Endothelial cell (in vitro differentiated cells): ENCODE measurements around the gene PPP1R1A. TPM values are rescaled to one million over a fixed set of nuclear protein-coding genes. Genes with fewer than 3 reads are reported as not detected.

Experiments used
- DNase-seq: peaks from one replicate; pipeline ENCODE4 v3.0.0; 2021; ENCODE audit warnings: low spot score
- H3K27ac Mint-ChIP-seq: one replicate; pipeline ENCODE4 v1.8.0; 2021; ENCODE audit warnings: mixed read lengths, inconsistent platforms; ENCODE audit not compliant: unreplicated experiment
- H3K27me3 Mint-ChIP-seq: one replicate; pipeline ENCODE4 v1.8.0; 2021; ENCODE audit warnings: mild to moderate bottlenecking, moderate library complexity, mixed read lengths, inconsistent platforms; ENCODE audit not compliant: unreplicated experiment
- H3K36me3 Mint-ChIP-seq: one replicate; pipeline ENCODE4 v1.8.0; 2021; ENCODE audit warnings: mild to moderate bottlenecking, low read depth, mixed read lengths, inconsistent platforms; ENCODE audit not compliant: unreplicated experiment
- H3K4me1 Mint-ChIP-seq: one replicate; pipeline ENCODE4 v1.8.0; 2021; ENCODE audit warnings: mild to moderate bottlenecking, mixed read lengths, inconsistent platforms; ENCODE audit not compliant: unreplicated experiment
- H3K4me3 Mint-ChIP-seq: one replicate; pipeline ENCODE4 v1.8.0; 2021; ENCODE audit warnings: mild to moderate bottlenecking, mixed read lengths, inconsistent platforms; ENCODE audit not compliant: unreplicated experiment
- H3K9me3 Mint-ChIP-seq: one replicate; pipeline ENCODE4 v1.8.0; 2021; ENCODE audit warnings: mixed read lengths, inconsistent platforms; ENCODE audit not compliant: unreplicated experiment
- total RNA-seq: library from RNA; stranded (reverse); fragmentation: NEBNext Ultra II Directional; extraction: Animal tissue kit (Norgen Biotek cat#: 25700); gene quantifications from one replicate; pipeline ENCODE4 v1.2.1, GENCODE V29; 2021; ENCODE audit not compliant: unreplicated experiment
- TF ChIP-seq, protein P1 (sequence below): fragments of 200-600 bp; sonication (generic); IDR thresholded peaks from one replicate; pipeline ENCODE4 v1.5.0; 2021; ENCODE audit warnings: antibody characterized with exemption; ENCODE audit not compliant: unreplicated experiment

Gene PPP1R1A
- total RNA-seq, 1 donor from 2014 or later, result 1.3 TPM

GRCh38 chr12:54586620-54587019 lies 1.8 kb downstream of the PPP1R1A start:
- Mint-ChIP-seq H3K27ac (no peak overlapping the region), H3K36me3 (no peaks in the 10 kb centered on the region), H3K4me3 (no peak overlapping the region), H3K27me3 (peaks cover 28% of the 10 kb centered on the region), H3K4me1 (peaks cover 17% of the 10 kb centered on the region), H3K9me3 (no peaks in the 10 kb centered on the region)
- no peak for DNase-seq
- TF ChIP-seq, protein P1, sequence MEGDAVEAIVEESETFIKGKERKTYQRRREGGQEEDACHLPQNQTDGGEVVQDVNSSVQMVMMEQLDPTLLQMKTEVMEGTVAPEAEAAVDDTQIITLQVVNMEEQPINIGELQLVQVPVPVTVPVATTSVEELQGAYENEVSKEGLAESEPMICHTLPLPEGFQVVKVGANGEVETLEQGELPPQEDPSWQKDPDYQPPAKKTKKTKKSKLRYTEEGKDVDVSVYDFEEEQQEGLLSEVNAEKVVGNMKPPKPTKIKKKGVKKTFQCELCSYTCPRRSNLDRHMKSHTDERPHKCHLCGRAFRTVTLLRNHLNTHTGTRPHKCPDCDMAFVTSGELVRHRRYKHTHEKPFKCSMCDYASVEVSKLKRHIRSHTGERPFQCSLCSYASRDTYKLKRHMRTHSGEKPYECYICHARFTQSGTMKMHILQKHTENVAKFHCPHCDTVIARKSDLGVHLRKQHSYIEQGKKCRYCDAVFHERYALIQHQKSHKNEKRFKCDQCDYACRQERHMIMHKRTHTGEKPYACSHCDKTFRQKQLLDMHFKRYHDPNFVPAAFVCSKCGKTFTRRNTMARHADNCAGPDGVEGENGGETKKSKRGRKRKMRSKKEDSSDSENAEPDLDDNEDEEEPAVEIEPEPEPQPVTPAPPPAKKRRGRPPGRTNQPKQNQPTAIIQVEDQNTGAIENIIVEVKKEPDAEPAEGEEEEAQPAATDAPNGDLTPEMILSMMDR, result no peak

GRCh38 chr12:54585243-54585642 lies 3.2 kb downstream of the PPP1R1A start:
- H3K27me3 Mint-ChIP-seq, result peaks cover 28% of the 10 kb centered on the region
- no peaks in the 10 kb centered on the region for H3K36me3 Mint-ChIP-seq
- no peak for DNase-seq
- TF ChIP-seq, protein P1, result no peak
- no peaks in the 10 kb centered on the region for H3K9me3 Mint-ChIP-seq
- peaks cover 17% of the 10 kb centered on the region for H3K4me1 Mint-ChIP-seq
- H3K4me3 Mint-ChIP-seq, result peak overlapping the region; percentile 53
- peak overlapping the region; percentile 58 for H3K27ac Mint-ChIP-seq

GRCh38 chr12:54584128-54584527 lies 4.3 kb downstream of the PPP1R1A start:
- peaks cover 17% of the 10 kb centered on the region for H3K4me1 Mint-ChIP-seq

DNA sequence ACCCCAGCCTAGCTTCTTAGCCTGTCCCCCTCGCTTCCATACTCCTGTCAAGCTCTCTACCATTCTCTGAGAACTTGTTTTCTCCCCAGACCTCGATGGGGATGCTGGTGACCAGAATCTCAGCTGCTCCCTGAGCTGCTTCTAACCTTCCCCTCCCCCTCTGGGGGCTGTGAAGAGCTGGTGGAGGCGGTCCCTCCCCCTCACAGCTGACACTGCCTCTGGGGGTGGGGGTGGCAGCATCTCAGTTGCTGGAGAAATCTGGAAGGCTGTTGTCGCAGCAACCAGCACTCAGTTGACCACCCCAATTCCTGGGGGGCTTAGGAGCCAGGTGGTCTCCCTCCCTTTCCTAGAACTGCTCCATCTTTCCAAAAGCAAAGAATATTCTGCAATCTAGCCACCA lies 4.7 kb downstream of the PPP1R1A start:
- TF ChIP-seq, protein P1, result no peak
- no peak overlapping the region for H3K4me3 Mint-ChIP-seq
- no peaks in the 10 kb centered on the region for H3K9me3 Mint-ChIP-seq
- H3K27ac Mint-ChIP-seq, result no peak overlapping the region
- H3K36me3 Mint-ChIP-seq, result no peaks in the 10 kb centered on the region
- peaks cover 18% of the 10 kb centered on the region for H3K27me3 Mint-ChIP-seq
- peaks cover 14% of the 10 kb centered on the region for H3K4me1 Mint-ChIP-seq
- no peak for DNase-seq

More at GRCh38 chr12:54584128-54584527, 4.3 kb downstream of the PPP1R1A start:
- H3K4me3 Mint-ChIP-seq, result no peak overlapping the region
- TF ChIP-seq, protein P1, result no peak
- peaks cover 22% of the 10 kb centered on the region for H3K27me3 Mint-ChIP-seq
- H3K27ac Mint-ChIP-seq, result no peak overlapping the region
- DNase-seq, result no peak
- H3K9me3 Mint-ChIP-seq, result no peaks in the 10 kb centered on the region
- H3K36me3 Mint-ChIP-seq, result no peaks in the 10 kb centered on the region

- peaks cover 7% of the 10 kb centered on the region for H3K36me3 Mint-ChIP-seq
- DNase-seq, result no peak
- peaks cover 6% of the 10 kb centered on the region for H3K4me1 Mint-ChIP-seq
- H3K27me3 Mint-ChIP-seq, result peaks cover 7% of the 10 kb centered on the region
- no peak overlapping the region for H3K4me3 Mint-ChIP-seq
- H3K9me3 Mint-ChIP-seq, result no peaks in the 10 kb centered on the region
- no peak overlapping the region for H3K27ac Mint-ChIP-seq
- TF ChIP-seq, protein P1, result no peak
These were observed 7.0 kb downstream of the PPP1R1A start for GRCh38 chr12:54581412-54581811.
